Measurements from ENCODE around the gene JPH4. TPM values are rescaled to one million over a fixed set of nuclear protein-coding genes. Genes with fewer than 3 reads are reported as not detected.

JPH4 gene
- total RNA-seq, 1 donor from 2014 or later = 0.13 TPM

DNA sequence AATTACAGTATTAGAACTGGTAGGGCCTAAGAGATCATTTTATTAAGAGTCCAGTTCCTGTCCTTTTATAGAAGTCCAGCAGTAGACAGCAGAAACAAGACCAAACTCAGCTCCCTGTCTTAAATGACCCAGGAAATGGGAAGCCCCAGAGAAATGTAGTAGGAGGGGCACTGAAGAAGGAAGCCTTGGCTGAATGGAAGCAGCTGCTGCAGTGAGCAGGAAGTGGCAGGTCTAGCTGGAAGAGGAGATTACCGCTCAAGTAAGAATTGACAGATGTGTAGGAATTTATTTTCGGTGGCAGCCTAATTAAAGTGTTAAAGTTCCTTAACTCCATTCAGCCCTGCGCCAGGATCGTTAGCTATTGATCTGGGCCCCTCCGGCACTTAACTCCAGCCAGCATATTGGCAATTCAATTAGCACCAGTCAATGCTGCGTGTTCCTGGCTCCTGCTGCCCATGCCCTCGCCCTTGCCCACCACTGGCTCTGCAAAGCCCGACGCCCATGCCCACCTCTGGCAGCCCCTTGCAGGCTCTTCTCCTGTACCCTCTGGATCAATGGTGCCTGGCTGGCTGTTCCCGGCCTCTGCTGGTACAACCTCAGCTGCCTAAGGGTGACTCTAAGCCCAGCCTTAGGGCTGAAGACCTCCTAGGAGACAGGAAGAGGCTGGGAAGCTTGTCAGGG, 48.1 kb downstream of the JPH4 start:
- no peak for DNase-seq (ENCODE audit: low read depth in 2 of 2)

DNA sequence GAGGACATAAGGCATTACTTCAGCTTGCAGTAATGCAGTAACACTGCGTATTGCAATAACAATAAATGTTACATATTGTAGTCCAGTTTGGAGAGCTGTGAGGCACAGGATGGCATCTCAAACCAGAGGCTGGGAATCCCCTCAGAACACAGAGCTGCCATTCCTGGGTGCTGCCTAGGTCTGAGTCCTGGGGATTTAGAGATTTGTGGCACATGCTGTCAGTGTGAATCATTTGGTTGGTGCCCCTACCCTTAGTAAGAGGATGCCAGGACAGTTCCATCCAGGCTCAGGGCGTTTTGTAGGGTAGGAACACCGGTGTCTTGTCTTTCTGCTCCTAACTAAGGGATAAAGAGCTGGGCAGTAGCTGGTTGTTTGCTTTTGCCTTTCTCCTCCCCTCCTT, 49.6 kb downstream of the JPH4 start:
- no peak for DNase-seq (ENCODE audit: low read depth in 2 of 2)

DNA sequence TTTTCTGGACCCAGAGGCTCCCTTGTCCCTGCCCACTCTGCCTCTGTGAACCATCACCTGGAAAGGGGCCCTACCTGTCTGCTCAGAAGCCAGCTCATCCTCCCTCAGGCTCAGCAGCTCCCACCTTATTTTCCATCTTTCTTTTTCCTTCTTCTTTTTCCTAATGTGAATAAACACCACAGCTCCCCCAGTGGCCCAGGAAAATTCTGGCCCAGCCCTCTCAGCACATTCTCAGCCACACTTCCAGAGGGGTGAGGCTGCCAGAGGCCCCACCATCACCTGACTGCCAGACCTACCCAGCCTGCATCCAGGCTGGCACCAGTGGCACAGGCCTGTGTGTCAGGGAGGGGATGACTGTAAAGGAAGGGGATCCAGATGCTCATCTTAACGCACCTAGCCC, 50.0 kb downstream of the JPH4 start:
- DNase-seq (ENCODE audit: low read depth in 2 of 2) = no peak

DNA sequence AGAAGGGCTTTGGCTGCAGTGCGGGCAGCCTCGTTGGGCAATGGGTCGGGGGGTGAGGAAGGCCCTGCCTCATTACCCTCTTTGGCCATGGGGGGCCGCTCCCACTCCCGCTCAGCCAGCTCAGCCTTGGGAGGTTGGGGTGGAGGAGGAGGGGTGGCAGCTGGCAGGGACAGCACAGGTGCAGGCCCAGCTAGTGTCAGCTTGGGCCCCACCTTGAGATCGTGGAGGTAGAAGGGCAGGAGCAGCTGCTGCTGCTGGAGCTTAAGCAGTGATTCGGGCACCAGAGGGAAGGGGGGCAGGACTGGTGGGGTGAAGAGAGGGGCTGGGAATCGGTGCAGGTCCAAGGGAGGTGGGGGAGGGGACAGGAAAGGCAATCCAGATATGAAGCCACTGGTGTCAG, 53.0 kb downstream of the JPH4 start:
- no peak for DNase-seq (ENCODE audit: low read depth in 2 of 2)

GRCh38 chr14:23524954-23525353, 53.6 kb downstream of the JPH4 start:
- no peak for DNase-seq (ENCODE audit: low read depth in 2 of 2)

DNA sequence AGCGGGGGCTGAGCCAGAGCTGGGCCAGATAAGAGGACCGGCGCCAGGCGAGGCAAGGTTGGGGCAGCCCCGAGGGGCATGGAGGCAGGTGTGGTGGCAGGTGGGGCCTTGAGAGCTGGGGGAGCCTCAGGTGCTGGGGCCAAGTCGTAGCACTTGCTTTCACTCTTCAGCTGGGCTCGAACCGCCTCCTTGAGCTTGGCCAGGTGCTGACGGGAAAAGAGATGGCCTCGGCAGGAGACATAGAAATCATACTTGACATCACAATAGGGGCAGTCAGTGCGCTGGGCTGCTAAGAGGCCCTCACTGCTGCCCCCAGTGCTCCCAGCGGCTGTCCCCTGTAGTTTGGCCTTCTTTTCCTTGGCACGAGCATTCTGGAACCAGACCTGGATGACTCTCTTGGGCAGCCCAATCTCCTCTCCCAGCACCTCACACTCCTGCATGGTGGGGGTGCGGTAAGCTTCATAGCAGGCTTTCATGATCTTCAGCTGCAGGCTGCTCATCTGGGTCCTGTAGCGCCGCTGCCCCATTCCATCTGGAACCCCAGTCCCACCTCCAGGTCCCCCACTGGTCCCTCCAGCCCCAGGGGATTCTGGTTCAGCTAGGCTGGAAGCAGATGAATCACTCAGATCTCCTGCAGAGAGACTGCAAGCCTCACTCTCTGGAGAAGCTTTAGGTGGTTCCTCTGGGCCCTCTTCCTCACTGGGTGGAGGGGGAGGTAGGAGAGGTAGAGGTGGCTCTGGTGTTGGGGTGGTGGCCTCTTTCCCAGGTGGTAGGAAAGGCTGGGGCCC, 55.2 kb downstream of the JPH4 start:
- DNase-seq (ENCODE audit: low read depth in 2 of 2) = no peak

DNA sequence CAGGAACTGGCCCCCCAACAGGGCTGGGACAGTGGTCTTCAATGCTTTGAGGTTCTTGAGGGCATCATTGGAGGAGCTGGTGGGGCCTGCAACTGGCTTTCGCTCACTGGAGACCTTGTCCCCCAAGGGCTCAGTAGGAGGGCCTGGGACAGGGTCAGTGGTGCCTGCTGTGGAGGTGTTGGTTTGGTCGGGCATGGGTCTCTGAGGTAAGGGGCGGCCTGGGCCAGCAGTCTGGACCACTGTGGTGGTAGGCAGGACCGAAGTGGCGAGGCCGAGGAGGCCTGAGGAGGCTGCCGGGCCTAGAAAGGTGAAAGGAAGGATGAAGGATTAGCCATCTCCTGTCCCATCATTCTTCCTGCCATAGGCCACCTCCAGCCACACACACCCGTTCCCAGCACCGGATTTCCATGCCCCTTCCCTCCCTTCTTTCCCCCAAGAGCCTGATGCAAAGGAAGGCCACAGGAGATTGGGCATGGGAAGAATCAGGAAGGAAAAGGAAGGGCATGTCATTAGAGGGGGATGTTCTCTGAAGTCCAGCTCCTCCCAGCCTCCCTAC, 55.9 kb downstream of the JPH4 start:
- DNase-seq (ENCODE audit: low read depth in 2 of 2) = no peak

- no peak for DNase-seq (ENCODE audit: low read depth in 2 of 2)
Measured at GRCh38 chr14:23521785-23522640, 56.6 kb downstream of the JPH4 start.

DNA sequence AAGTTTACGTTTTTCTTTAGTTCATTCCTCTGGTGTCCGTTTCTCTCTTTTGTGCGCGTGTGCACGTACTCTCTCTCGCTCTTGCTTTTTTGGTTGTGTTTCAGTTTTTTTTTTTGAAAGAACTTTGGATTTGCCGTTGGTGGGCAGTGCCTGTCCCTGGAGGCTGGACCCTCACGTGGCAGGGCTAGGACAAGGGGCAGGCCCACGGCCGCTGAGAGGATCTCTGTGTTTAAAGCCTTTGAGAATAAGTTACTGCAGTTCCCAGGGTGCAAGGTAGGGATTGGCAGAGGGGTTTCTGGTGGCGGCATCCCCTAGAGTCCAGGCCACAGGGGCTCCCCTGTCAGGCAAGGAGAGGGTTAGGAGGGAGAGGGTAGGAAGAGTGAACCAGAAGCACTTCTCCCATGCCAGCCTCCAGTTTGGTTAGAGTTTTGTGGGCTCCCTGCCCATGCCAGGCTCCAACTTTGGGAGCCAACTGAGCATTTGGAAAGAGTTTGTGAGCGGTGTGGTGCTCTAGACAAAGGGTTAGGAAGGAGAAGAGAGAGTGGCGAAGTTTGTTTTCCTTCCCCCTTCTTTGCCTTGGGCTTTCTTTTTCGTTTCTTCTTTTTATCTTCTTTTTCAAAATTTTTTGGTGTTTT, 57.6 kb downstream of the JPH4 start:
- DNase-seq (ENCODE audit: low read depth in 2 of 2) = no peak

DNA sequence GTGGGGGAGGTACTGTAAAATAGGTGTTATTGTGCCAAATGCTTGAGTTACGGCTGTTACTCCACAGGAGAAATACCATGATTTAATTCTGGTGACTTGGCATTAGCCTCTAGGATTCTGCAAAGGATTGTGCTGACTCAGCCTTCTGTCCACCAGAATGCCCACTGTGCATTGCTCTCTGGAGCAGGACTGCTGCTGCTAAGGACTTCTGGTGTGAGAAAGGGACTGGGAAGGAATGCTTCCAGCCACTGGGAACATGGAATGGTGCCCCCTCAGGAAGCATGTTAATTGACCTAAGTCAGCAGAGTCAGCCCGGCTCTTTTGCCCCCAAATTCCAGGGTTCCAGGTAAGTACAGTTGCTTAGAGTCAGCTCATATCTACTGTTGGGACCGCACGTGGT, 59.9 kb downstream of the JPH4 start:
- no peak for DNase-seq (ENCODE audit: low read depth in 2 of 2)

Other genes starting within 250 kb of the JPH4 start
- 0.13 and 0.38 TPM in 2 replicates for gene SLC22A17, start 225.9 kb downstream of the JPH4 start, total RNA-seq
- gene EFS, start 213.6 kb downstream of the JPH4 start, total RNA-seq = not detected in 2 replicates
- under 0.01 TPM in 1 of 2 replicates, not detected in the other for gene IL25, start 206.0 kb downstream of the JPH4 start, total RNA-seq
- not detected in 2 replicates for gene CMTM5, start 201.7 kb downstream of the JPH4 start, total RNA-seq
- not detected in 2 replicates for gene MYH6, start 170.5 kb downstream of the JPH4 start, total RNA-seq
- gene MYH7, start 143.1 kb downstream of the JPH4 start, total RNA-seq = not detected in 2 replicates
- 35.8 and 36.7 TPM in 2 replicates for gene NGDN, start 109.1 kb downstream of the JPH4 start, total RNA-seq
- gene ZFHX2, start 27.0 kb downstream of the JPH4 start, total RNA-seq = 0.13 TPM in 2 replicates
- 4.6 and 7.3 TPM in 2 replicates for gene THTPA, start 22.5 kb downstream of the JPH4 start, total RNA-seq
- 20.4 and 28.6 TPM in 2 replicates for gene AP1G2, start 11.0 kb downstream of the JPH4 start, total RNA-seq
- 1.7 and 2.0 TPM in 2 replicates for gene DHRS2, start 57.6 kb upstream of the JPH4 start, total RNA-seq